Lower leg skin (tissue), 3 donors: ENCODE measurements around the gene ZNF69.

Experiments used
- POLR2A ChIP-seq, 2 donors: fragments of 450-650 bp; IDR thresholded peaks; one replicate each; pipeline ENCODE4 v1.6.1; 2016 to 2017; ENCODE audit warnings: antibody characterized with exemption in 2 of 2, mild to moderate bottlenecking in 1 of 2, moderate library complexity in 1 of 2
- TF ChIP-seq, protein P1 (sequence below), 3 donors: fragments of 450-650 bp; IDR thresholded peaks; one replicate each; pipeline ENCODE4 v1.5.1; 2016; ENCODE audit warnings: antibody characterized with exemption in 3 of 3, mild to moderate bottlenecking in 3 of 3, moderate library complexity in 2 of 3

DNA sequence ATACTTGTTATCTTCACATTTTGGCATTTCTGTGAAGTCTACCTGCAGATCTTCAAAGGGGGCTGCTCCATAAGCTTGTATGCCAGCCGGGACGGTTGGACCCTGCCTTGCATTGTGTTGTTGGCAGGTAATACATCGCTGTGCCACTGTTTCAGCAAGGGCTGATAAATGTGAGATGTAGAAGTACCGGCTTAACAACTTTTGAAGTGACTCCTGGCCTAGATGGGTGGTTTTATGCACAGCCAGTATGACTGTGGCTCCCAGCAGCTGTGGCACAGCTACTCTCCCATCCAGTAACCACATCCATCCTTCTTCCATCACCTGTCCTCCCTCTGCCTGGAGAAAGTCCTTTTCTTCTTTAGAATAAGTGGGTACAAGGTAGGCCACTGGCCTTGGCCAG lies 57.1 kb downstream of the ZNF69 start:
- TF ChIP-seq, protein P1, sequence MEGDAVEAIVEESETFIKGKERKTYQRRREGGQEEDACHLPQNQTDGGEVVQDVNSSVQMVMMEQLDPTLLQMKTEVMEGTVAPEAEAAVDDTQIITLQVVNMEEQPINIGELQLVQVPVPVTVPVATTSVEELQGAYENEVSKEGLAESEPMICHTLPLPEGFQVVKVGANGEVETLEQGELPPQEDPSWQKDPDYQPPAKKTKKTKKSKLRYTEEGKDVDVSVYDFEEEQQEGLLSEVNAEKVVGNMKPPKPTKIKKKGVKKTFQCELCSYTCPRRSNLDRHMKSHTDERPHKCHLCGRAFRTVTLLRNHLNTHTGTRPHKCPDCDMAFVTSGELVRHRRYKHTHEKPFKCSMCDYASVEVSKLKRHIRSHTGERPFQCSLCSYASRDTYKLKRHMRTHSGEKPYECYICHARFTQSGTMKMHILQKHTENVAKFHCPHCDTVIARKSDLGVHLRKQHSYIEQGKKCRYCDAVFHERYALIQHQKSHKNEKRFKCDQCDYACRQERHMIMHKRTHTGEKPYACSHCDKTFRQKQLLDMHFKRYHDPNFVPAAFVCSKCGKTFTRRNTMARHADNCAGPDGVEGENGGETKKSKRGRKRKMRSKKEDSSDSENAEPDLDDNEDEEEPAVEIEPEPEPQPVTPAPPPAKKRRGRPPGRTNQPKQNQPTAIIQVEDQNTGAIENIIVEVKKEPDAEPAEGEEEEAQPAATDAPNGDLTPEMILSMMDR (IDR thresholded peaks at IDR 0.05): no peak
- TF ChIP-seq POLR2A (IDR thresholded peaks at IDR 0.05): no peak
